ENCODE results near the gene SYNE4. TPM values are rescaled to one million over a fixed set of nuclear protein-coding genes. Genes with fewer than 3 reads are reported as not detected.
A peak's percentile ranks its signal among the peaks of the same experiment; 100 is the strongest.

The SYNE4 gene
- total and polyA plus RNA-seq, 9 of the 15 experiments (the other 6 are each of a cell fraction or from before 2014, with no cell fraction given) = 0.03 to 0.65 (median 0.29) TPM

GRCh38 chr19:36014012-36014924, 5.7 kb upstream of the SYNE4 start, which contains the start of gene ALKBH6 (continued):
- TF ChIP-seq RBFOX2 (IDR thresholded peaks at IDR 0.05; ENCODE audit: low read depth, low read length) = peak; percentile 90
- no peak for TF ChIP-seq CBX1 (IDR thresholded peaks at IDR 0.05; ENCODE audit: low read depth)
- TF ChIP-seq SMARCE1 (IDR thresholded peaks at IDR 0.05) = no peak; the same call in 1 of the 2 replicates
- TF ChIP-seq DIDO1 (tag; IDR thresholded peaks at IDR 0.05; ENCODE audit: low read depth) = no peak
- no peak for TF ChIP-seq ZNF253 (CRISPR knock-in tag; conservative IDR thresholded peaks at IDR 0.05)
- no peak for TF ChIP-seq ZNF23 (CRISPR knock-in tag; IDR thresholded peaks at IDR 0.05)
- TF ChIP-seq FOXP4 (CRISPR knock-in tag; IDR thresholded peaks at IDR 0.05; ENCODE audit: borderline replicate concordance) = no peak
- TF ChIP-seq SMAD2 (IDR thresholded peaks at IDR 0.05; ENCODE audit: low read depth, low read length) = no peak
- peak; percentile 81 for TF ChIP-seq E2F8 (IDR thresholded peaks at IDR 0.05; ENCODE audit: low read depth, partially characterized antibody)
- no peak for TF ChIP-seq RNF2 (IDR thresholded peaks at IDR 0.05)
- TF ChIP-seq ZNF398 (CRISPR knock-in tag; IDR thresholded peaks at IDR 0.05) = no peak
- TF ChIP-seq, protein P1, sequence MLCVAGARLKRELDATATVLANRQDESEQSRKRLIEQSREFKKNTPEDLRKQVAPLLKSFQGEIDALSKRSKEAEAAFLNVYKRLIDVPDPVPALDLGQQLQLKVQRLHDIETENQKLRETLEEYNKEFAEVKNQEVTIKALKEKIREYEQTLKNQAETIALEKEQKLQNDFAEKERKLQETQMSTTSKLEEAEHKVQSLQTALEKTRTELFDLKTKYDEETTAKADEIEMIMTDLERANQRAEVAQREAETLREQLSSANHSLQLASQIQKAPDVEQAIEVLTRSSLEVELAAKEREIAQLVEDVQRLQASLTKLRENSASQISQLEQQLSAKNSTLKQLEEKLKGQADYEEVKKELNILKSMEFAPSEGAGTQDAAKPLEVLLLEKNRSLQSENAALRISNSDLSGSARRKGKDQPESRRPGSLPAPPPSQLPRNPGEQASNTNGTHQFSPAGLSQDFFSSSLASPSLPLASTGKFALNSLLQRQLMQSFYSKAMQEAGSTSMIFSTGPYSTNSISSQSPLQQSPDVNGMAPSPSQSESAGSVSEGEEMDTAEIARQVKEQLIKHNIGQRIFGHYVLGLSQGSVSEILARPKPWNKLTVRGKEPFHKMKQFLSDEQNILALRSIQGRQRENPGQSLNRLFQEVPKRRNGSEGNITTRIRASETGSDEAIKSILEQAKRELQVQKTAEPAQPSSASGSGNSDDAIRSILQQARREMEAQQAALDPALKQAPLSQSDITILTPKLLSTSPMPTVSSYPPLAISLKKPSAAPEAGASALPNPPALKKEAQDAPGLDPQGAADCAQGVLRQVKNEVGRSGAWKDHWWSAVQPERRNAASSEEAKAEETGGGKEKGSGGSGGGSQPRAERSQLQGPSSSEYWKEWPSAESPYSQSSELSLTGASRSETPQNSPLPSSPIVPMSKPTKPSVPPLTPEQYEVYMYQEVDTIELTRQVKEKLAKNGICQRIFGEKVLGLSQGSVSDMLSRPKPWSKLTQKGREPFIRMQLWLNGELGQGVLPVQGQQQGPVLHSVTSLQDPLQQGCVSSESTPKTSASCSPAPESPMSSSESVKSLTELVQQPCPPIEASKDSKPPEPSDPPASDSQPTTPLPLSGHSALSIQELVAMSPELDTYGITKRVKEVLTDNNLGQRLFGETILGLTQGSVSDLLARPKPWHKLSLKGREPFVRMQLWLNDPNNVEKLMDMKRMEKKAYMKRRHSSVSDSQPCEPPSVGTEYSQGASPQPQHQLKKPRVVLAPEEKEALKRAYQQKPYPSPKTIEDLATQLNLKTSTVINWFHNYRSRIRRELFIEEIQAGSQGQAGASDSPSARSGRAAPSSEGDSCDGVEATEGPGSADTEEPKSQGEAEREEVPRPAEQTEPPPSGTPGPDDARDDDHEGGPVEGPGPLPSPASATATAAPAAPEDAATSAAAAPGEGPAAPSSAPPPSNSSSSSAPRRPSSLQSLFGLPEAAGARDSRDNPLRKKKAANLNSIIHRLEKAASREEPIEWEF (CRISPR knock-in tag; IDR thresholded peaks at IDR 0.05) = no peak

Data from K562 (cell line).